HG02973 (cell line): ENCODE measurements around the gene SEC14L5.

Experiments used
- ATAC-seq: cut with Tn5 transposase; IDR thresholded peaks from one replicate; pipeline ENCODE4 v1.9.1; 2021; ENCODE audit warnings: moderate library complexity; ENCODE audit not compliant: unreplicated experiment

Gene SEC14L5

GRCh38 chr16:5007256-5007655 is 49.1 kb downstream of the SEC14L5 start:
- no peak for ATAC-seq

GRCh38 chr16:5008311-5008731 is 50.2 kb downstream of the SEC14L5 start:
- ATAC-seq, result no peak

GRCh38 chr16:5010576-5011329 is 52.6 kb downstream of the SEC14L5 start:
- ATAC-seq, result no peak

- no peak for ATAC-seq
Measured at GRCh38 chr16:5011637-5012036, 53.5 kb downstream of the SEC14L5 start.

GRCh38 chr16:5012887-5013286 is 54.8 kb downstream of the SEC14L5 start:
- no peak for ATAC-seq

GRCh38 chr16:5015351-5015750 is 57.2 kb downstream of the SEC14L5 start:
- ATAC-seq, result no peak

- no peak for ATAC-seq
Measured at GRCh38 chr16:5015887-5016286, 57.8 kb downstream of the SEC14L5 start.

GRCh38 chr16:5016967-5017677 is 59.0 kb downstream of the SEC14L5 start:
- no peak for ATAC-seq

GRCh38 chr16:5017678-5017969 is 59.5 kb downstream of the SEC14L5 start:
- no peak for ATAC-seq

GRCh38 chr16:5018793-5019192 is 60.7 kb downstream of the SEC14L5 start:
- no peak for ATAC-seq

GRCh38 chr16:5019775-5020174 is 61.6 kb downstream of the SEC14L5 start:
- ATAC-seq, result no peak

GRCh38 chr16:5020551-5020950 is 62.4 kb downstream of the SEC14L5 start:
- no peak for ATAC-seq

- no peak for ATAC-seq
Measured at GRCh38 chr16:5022521-5022920, 64.4 kb downstream of the SEC14L5 start.

- no peak for ATAC-seq
Measured at GRCh38 chr16:5024632-5025031, 66.5 kb downstream of the SEC14L5 start.

- no peak for ATAC-seq
Measured at GRCh38 chr16:5025171-5025632, 67.1 kb downstream of the SEC14L5 start.

- no peak for ATAC-seq
Measured at GRCh38 chr16:5026664-5027063, 68.5 kb downstream of the SEC14L5 start.

- ATAC-seq, result no peak
Measured at GRCh38 chr16:5027086-5027485, 69.0 kb downstream of the SEC14L5 start.

- no peak for ATAC-seq
Measured at GRCh38 chr16:5027575-5028235, 69.6 kb downstream of the SEC14L5 start.

GRCh38 chr16:5028950-5029475 is 70.9 kb downstream of the SEC14L5 start:
- ATAC-seq, result no peak

GRCh38 chr16:5030251-5030870 is 72.2 kb downstream of the SEC14L5 start:
- ATAC-seq, result no peak

GRCh38 chr16:5031601-5032000 is 73.5 kb downstream of the SEC14L5 start:
- ATAC-seq, result no peak
